Large intestine (tissue), 3 donors: ENCODE results near the gene MEMO1. TPM values are rescaled to one million over a fixed set of nuclear protein-coding genes. Genes with fewer than 3 reads are reported as not detected.
A peak's percentile ranks its signal among the peaks of the same experiment; 100 is the strongest.

ENCODE experiments used
- DNase-seq, 2 donors: peaks; one replicate each; pipeline versions ENCODE4 v3.0.0 to v3.0.0-alpha.2; 2013
- H3K27ac ChIP-seq: one replicate; pipeline ENCODE4 v1.5.1; 2013; ENCODE audit warnings: low read length
- H3K27me3 ChIP-seq: 2 replicates; pipeline ENCODE4 v1.6.1; 2013; ENCODE audit warnings: low read length; ENCODE audit not compliant: control insufficient read depth, insufficient read depth
- H3K36me3 ChIP-seq: 2 replicates; pipeline ENCODE4 v1.6.1; 2013; ENCODE audit warnings: low read length; ENCODE audit not compliant: control insufficient read depth, insufficient read depth
- H3K4me1 ChIP-seq: one replicate; pipeline ENCODE4 v1.6.1; 2013; ENCODE audit warnings: low read length; ENCODE audit not compliant: control insufficient read depth, insufficient read depth
- H3K4me3 ChIP-seq: one replicate; pipeline ENCODE4 v1.5.1; 2013; ENCODE audit warnings: low read length
- H3K9me3 ChIP-seq: one replicate; pipeline ENCODE4 v1.6.1; 2013; ENCODE audit warnings: mild to moderate bottlenecking, low read depth, low read length, moderate library complexity; ENCODE audit not compliant: control insufficient read depth
- WGBS: methylation state at CpG from one replicate; pipeline ENCODE4 v1.1.5; 2013; ENCODE audit warnings: low lambda C conversion rate; ENCODE audit not compliant: insufficient coverage; 5-methylcytosine and 5-hydroxymethylcytosine counted together
- polyA plus RNA-seq: library from polyadenylated mRNA; unstranded; fragments of 120-200 nt; gene quantifications from one replicate; pipeline ENCODE4 v1.2.1, GENCODE V29; 2013

Gene MEMO1
- polyA plus RNA-seq, 1 donor, result 38.3 TPM

GRCh38 chr2:31943636-31944225 lies 67.1 kb downstream of the MEMO1 start:
- Histone ChIP-seq H3K4me1 (no peaks in the 10 kb centered on the region), H3K36me3 (peaks cover 15% of the 10 kb centered on the region), H3K4me3 (no peak overlapping the region), H3K27ac (no peak overlapping the region), H3K9me3 (no peaks in the 10 kb centered on the region), H3K27me3 (no peaks in the 10 kb centered on the region)
- WGBS, result 95% methylated on average over 3 of the region's 3 CpGs
- no peak for DNase-seq

DNA sequence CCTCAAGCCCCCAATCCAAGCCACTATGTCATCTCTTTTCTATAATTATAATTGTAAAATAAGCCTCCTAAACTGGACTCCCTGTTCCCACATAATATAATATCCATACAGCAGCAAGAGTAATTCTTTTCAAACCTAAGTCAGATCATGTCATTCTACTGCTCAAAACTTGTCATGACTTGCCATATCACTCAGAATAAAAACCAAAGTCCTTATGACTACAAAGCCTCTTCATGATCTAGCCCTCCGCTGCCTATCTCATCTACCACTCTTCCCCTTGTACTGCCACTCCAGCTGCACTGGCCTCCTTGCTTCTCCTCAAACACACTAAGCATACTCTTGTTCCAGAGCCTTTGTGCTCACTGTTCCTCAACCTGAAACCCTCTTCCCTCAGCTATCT lies 69.9 kb downstream of the MEMO1 start:
- WGBS, result 100% methylated on average over 1 of the region's 1 CpG

GRCh38 chr2:31937741-31938140 lies 73.1 kb downstream of the MEMO1 start:
- Histone ChIP-seq H3K27me3 (no peaks in the 10 kb centered on the region), H3K4me3 (no peak overlapping the region), H3K4me1 (no peaks in the 10 kb centered on the region), H3K36me3 (peaks cover 10% of the 10 kb centered on the region), H3K27ac (no peak overlapping the region), H3K9me3 (no peaks in the 10 kb centered on the region)
- DNase-seq, result no peak
- WGBS, result 95% methylated on average over 2 of the region's 3 CpGs

More for the DNA sequence above, 69.9 kb downstream of the MEMO1 start:
- Histone ChIP-seq H3K36me3 (peaks cover 15% of the 10 kb centered on the region), H3K27ac (no peak overlapping the region), H3K27me3 (no peaks in the 10 kb centered on the region), H3K9me3 (no peaks in the 10 kb centered on the region), H3K4me3 (no peak overlapping the region), H3K4me1 (no peaks in the 10 kb centered on the region)
- no peak for DNase-seq

- Histone ChIP-seq H3K4me1 (no peaks in the 10 kb centered on the region), H3K27me3 (no peaks in the 10 kb centered on the region), H3K27ac (no peak overlapping the region), H3K36me3 (peaks cover under 1% of the 10 kb centered on the region), H3K4me3 (no peak overlapping the region), H3K9me3 (no peaks in the 10 kb centered on the region)
- DNase-seq, result no peak
- WGBS, result 94% methylated on average over 2 of the region's 4 CpGs
These were observed 75.4 kb downstream of the MEMO1 start for GRCh38 chr2:31935370-31935769.

DNA sequence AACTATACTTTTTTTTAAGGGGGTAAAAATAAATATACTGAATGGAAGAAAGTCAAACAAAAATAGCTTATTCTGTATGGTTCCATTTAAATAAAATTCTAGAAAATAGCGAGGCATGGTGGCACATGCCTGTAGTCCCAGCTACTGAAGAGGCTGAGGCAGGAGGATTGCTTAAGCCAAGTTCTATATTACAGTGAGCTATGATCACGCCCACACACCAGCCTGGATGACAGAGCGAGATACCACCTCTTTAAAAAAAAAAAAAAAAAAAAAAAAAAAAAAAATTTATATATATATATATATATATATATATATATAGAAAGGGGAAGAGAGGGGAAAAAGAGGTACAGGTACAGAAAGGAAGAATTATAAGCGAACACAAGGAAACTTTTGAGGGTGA lies 77.7 kb downstream of the MEMO1 start:
- H3K27me3 ChIP-seq, result no peaks in the 10 kb centered on the region
- no peaks in the 10 kb centered on the region for H3K9me3 ChIP-seq
- no peak overlapping the region for H3K4me3 ChIP-seq
- peaks cover 2% of the 10 kb centered on the region for H3K36me3 ChIP-seq
- WGBS, result 100% methylated on average over 1 of the region's 4 CpGs
- H3K27ac ChIP-seq, result no peak overlapping the region
- DNase-seq, result no peak
- no peaks in the 10 kb centered on the region for H3K4me1 ChIP-seq

DNA sequence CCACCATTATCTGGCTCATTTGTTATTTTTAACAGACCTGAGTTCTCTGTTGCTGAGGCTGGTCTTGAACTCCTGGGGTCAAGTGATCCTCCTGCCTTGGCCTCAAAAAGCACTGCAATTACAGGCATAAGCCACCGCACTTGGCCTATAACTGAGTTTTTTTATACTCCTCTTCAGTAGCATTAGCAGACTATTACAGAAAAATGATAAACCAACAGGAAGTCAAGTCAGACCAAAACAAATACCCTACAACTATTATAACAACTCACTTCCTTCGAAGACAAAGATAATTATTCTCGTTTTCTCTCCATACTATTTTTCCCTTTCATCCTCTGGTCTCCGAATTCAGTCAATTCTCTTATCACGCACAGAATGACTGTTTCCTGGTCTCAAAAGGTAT lies 78.2 kb downstream of the MEMO1 start:
- no peak overlapping the region for H3K27ac ChIP-seq

GRCh38 chr2:31931916-31932315 lies 78.9 kb downstream of the MEMO1 start:
- Histone ChIP-seq H3K27ac (no peak overlapping the region), H3K27me3 (no peaks in the 10 kb centered on the region), H3K4me3 (no peak overlapping the region), H3K36me3 (peaks cover 5% of the 10 kb centered on the region), H3K9me3 (no peaks in the 10 kb centered on the region), H3K4me1 (no peaks in the 10 kb centered on the region)
- DNase-seq, result no peak
- WGBS, result 89% methylated on average over 3 of the region's 4 CpGs

More for the DNA sequence above, 78.2 kb downstream of the MEMO1 start:
- Histone ChIP-seq H3K4me3 (no peak overlapping the region), H3K4me1 (no peaks in the 10 kb centered on the region), H3K36me3 (peaks cover 5% of the 10 kb centered on the region), H3K9me3 (no peaks in the 10 kb centered on the region), H3K27me3 (no peaks in the 10 kb centered on the region)
- 100% methylated on average over 5 of the region's 5 CpGs for WGBS
- DNase-seq, result no peak

DNA sequence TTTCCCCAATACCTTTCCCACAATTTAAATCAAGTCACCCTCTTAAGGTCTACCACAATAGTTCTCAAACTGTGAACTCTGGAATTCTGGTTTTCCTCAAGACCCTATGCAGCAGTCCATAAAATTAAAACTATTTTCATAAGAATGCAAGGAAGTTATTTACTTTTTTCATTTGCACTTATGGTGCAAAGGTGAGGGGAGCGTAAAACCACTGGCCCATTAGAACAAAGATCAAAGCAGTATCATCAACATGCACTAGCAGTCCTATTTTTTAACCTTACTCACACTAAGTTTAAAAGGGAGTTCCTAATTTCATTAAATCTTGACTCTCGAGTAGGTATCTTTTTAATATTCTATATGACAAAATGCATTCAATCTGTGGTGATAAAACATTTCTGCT lies 85.3 kb downstream of the MEMO1 start:
- no CpG with 5 or more reads among the region's 2 CpGs for WGBS
- H3K27me3 ChIP-seq, result no peaks in the 10 kb centered on the region
- no peaks in the 10 kb centered on the region for H3K9me3 ChIP-seq
- peaks cover 8% of the 10 kb centered on the region for H3K36me3 ChIP-seq
- no peaks in the 10 kb centered on the region for H3K4me1 ChIP-seq
- H3K27ac ChIP-seq, result no peak overlapping the region
- H3K4me3 ChIP-seq, result no peak overlapping the region
- peak; percentile 2 to 21 for DNase-seq

- H3K27ac ChIP-seq, result no peak overlapping the region
- no peaks in the 10 kb centered on the region for H3K4me1 ChIP-seq
- DNase-seq, result no peak
- peaks cover 13% of the 10 kb centered on the region for H3K36me3 ChIP-seq
- H3K4me3 ChIP-seq, result no peak overlapping the region
- no peaks in the 10 kb centered on the region for H3K9me3 ChIP-seq
- H3K27me3 ChIP-seq, result no peaks in the 10 kb centered on the region
These were observed 87.1 kb downstream of the MEMO1 start for GRCh38 chr2:31923662-31924061.

GRCh38 chr2:31922542-31923408 lies 88.0 kb downstream of the MEMO1 start:
- no peak for DNase-seq
- H3K27ac ChIP-seq, result no peak overlapping the region
- no peaks in the 10 kb centered on the region for H3K27me3 ChIP-seq
- H3K9me3 ChIP-seq, result no peaks in the 10 kb centered on the region
- H3K4me3 ChIP-seq, result no peak overlapping the region
- H3K4me1 ChIP-seq, result no peaks in the 10 kb centered on the region
- peaks cover 10% of the 10 kb centered on the region for H3K36me3 ChIP-seq
- WGBS, result 64% methylated on average over 4 of the region's 9 CpGs

- H3K27me3 ChIP-seq, result no peaks in the 10 kb centered on the region
- H3K4me3 ChIP-seq, result no peak overlapping the region
- no CpG with 5 or more reads among the region's 1 CpG for WGBS
- H3K27ac ChIP-seq, result no peak overlapping the region
- no peaks in the 10 kb centered on the region for H3K4me1 ChIP-seq
- peaks cover 9% of the 10 kb centered on the region for H3K36me3 ChIP-seq
- no peak for DNase-seq
- no peaks in the 10 kb centered on the region for H3K9me3 ChIP-seq
These were observed 89.8 kb downstream of the MEMO1 start for GRCh38 chr2:31920962-31921361.
